ENCODE data around the gene NF1. TPM values are rescaled to one million over a fixed set of nuclear protein-coding genes. Genes with fewer than 3 reads are reported as not detected.

NF1 gene
- total RNA-seq, 1 donor from 2014 or later: 42.5 TPM

DNA sequence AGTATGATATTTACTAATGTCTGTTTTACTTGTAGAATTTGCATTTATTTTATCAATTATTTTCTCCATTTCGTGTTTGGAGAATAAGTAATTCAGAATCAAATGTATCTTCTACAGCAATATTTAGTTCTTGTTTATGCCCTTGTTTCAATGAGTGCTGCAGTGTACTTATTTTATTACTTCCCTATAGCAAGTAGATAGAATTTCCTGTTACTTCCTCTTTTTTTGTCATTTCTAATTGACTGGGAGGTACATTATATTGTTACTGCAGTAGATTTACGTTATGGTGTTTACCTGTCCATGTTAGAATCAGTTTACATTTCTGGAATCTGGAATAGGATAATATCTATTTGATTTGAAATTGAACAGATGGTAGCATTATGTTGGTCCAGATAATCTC, 131.1 kb downstream of the NF1 start:
- Histone ChIP-seq H3K36me3 (peaks cover 49% of the 10 kb centered on the region), H3K4me3 (no peak overlapping the region), H3K9me3 (replicated peaks) (no peaks in the 10 kb centered on the region), H3K4me1 (no peaks in the 10 kb centered on the region), H3K27ac (replicated peaks) (no peak overlapping the region), H3K27me3 (ENCODE audit: low read depth) (no peaks in the 10 kb centered on the region)
- no peak for DNase-seq
- TF ChIP-seq, protein P1, sequence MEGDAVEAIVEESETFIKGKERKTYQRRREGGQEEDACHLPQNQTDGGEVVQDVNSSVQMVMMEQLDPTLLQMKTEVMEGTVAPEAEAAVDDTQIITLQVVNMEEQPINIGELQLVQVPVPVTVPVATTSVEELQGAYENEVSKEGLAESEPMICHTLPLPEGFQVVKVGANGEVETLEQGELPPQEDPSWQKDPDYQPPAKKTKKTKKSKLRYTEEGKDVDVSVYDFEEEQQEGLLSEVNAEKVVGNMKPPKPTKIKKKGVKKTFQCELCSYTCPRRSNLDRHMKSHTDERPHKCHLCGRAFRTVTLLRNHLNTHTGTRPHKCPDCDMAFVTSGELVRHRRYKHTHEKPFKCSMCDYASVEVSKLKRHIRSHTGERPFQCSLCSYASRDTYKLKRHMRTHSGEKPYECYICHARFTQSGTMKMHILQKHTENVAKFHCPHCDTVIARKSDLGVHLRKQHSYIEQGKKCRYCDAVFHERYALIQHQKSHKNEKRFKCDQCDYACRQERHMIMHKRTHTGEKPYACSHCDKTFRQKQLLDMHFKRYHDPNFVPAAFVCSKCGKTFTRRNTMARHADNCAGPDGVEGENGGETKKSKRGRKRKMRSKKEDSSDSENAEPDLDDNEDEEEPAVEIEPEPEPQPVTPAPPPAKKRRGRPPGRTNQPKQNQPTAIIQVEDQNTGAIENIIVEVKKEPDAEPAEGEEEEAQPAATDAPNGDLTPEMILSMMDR (IDR thresholded peaks at IDR 0.05; ENCODE audit: borderline replicate concordance): no peak
- intact Hi-C loops (cut with micrococcal nuclease): no loop called here

DNA sequence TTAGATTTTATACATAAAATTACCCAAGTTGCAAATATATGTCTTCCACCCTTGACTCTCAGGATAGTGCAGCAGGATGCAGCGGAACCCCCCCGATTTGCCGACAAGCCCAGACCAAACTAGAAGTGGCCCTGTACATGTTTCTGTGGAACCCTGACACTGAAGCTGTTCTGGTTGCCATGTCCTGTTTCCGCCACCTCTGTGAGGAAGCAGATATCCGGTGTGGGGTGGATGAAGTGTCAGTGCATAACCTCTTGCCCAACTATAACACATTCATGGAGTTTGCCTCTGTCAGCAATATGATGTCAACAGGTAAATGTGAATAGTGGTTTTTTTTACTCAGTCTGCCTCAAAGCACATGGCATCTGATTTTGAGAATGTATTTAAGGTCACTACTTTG, 131.6 kb downstream of the NF1 start:
- Histone ChIP-seq H3K9me3 (replicated peaks) (no peaks in the 10 kb centered on the region), H3K4me3 (no peak overlapping the region), H3K36me3 (peaks cover 52% of the 10 kb centered on the region), H3K27me3 (ENCODE audit: low read depth) (no peaks in the 10 kb centered on the region), H3K4me1 (no peaks in the 10 kb centered on the region), H3K27ac (replicated peaks) (no peak overlapping the region)
- DNase-seq: no peak
- TF ChIP-seq, protein P1 (IDR thresholded peaks at IDR 0.05; ENCODE audit: borderline replicate concordance): no peak
- intact Hi-C loops (cut with micrococcal nuclease): no loop called here

DNA sequence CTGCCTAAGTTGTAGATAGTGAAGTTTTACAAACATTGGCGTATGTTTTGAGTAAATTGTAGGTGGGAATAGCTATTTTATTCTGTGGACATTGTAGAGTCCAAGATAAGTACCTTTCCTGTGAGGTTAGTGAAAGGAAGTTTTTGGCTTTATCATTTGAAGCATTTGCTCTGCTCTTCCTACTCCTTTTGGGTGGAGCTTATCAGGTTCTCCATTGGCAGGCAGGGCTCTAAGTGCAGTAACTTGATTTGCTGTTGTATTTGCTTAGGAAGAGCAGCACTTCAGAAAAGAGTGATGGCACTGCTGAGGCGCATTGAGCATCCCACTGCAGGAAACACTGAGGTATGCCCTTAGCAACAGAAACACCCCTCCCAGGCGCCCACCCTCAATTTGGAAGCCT, 132.2 kb downstream of the NF1 start:
- no peak for DNase-seq
- Histone ChIP-seq H3K27me3 (ENCODE audit: low read depth) (no peaks in the 10 kb centered on the region), H3K27ac (replicated peaks) (no peak overlapping the region), H3K36me3 (peaks cover 58% of the 10 kb centered on the region), H3K4me3 (no peak overlapping the region), H3K4me1 (no peaks in the 10 kb centered on the region), H3K9me3 (replicated peaks) (no peaks in the 10 kb centered on the region)
- TF ChIP-seq, protein P1 (IDR thresholded peaks at IDR 0.05; ENCODE audit: borderline replicate concordance): no peak
- intact Hi-C loops (cut with micrococcal nuclease): no loop called here

DNA sequence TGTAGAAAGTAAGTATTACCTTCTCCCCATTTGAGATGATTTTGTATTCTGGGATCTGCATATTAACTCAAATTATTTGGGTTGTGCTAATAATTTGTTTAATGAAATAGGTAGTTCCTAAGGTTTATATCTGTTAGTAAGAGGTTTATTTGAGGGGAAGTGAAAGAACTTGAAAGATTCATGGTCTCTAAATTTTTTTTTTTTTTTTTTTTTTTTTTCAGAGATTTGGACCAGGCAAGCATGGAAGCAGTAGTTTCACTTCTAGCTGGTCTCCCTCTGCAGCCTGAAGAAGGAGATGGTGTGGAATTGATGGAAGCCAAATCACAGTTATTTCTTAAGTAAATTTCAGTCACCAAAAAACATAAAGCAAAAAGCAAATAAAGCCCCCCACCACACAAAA, 137.1 kb downstream of the NF1 start:
- H3K9me3 ChIP-seq (replicated peaks): no peaks in the 10 kb centered on the region
- DNase-seq: no peak
- no peak overlapping the region for H3K27ac ChIP-seq (replicated peaks)
- no peaks in the 10 kb centered on the region for H3K4me1 ChIP-seq
- peaks cover 95% of the 10 kb centered on the region for H3K36me3 ChIP-seq
- no peaks in the 10 kb centered on the region for H3K27me3 ChIP-seq (ENCODE audit: low read depth)
- no peak overlapping the region for H3K4me3 ChIP-seq
- TF ChIP-seq, protein P1 (IDR thresholded peaks at IDR 0.05; ENCODE audit: borderline replicate concordance): no peak
- intact Hi-C loops (cut with micrococcal nuclease): no loop called here

DNA sequence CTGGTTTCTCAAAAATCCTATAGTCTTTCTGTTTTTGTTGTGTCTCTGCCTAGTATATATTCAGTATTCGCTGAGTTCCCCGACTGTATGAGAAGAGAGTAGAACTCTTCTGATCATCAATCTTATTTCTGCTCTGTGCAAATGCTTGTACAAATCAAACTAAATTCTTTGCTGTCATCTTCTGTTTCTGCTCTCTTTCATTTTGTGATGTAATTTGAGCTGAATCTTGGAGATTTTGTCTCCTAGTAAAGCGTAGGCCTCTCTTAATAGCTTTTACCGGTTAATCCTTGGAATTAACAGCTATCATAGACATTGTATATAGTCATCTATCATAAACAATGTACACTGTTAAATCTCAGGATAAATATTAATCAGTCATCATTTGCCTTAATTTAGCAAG, 140.3 kb downstream of the NF1 start:
- no peak overlapping the region for H3K27ac ChIP-seq (replicated peaks)
- peaks cover 87% of the 10 kb centered on the region for H3K36me3 ChIP-seq
- H3K4me3 ChIP-seq: no peak overlapping the region
- H3K9me3 ChIP-seq (replicated peaks): no peaks in the 10 kb centered on the region
- TF ChIP-seq, protein P1 (IDR thresholded peaks at IDR 0.05; ENCODE audit: borderline replicate concordance): no peak
- no peak for DNase-seq
- H3K4me1 ChIP-seq: peaks cover 7% of the 10 kb centered on the region
- no peaks in the 10 kb centered on the region for H3K27me3 ChIP-seq (ENCODE audit: low read depth)
- intact Hi-C loops (cut with micrococcal nuclease): no loop called here

DNA sequence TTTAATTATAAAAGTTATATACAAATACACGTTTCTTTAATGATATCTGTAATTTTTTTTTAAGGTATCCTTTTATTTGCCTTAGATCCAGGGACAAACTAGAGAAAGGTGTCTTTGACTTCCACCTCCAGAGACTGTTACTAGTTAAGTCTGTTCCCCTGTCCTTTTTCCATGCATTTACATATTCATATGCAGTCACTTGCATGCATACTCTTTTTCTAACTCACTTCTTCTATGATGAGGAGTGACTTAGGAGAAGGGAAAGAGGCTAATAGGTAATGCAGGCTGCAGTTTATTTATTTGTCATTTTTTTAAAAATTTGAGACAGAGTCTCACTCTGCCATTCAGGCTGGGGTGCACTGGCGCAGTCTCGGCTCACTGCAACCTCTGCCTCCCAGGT, 141.4 kb downstream of the NF1 start:
- intact Hi-C loops (cut with micrococcal nuclease): no loop called here

More for the DNA sequence above, 141.4 kb downstream of the NF1 start:
- Histone ChIP-seq H3K4me1 (peaks cover 7% of the 10 kb centered on the region), H3K4me3 (no peak overlapping the region), H3K27ac (replicated peaks) (no peak overlapping the region), H3K27me3 (ENCODE audit: low read depth) (no peaks in the 10 kb centered on the region), H3K36me3 (peaks cover 88% of the 10 kb centered on the region), H3K9me3 (replicated peaks) (peaks cover 5% of the 10 kb centered on the region)
- TF ChIP-seq, protein P1 (IDR thresholded peaks at IDR 0.05; ENCODE audit: borderline replicate concordance): no peak
- DNase-seq: no peak

All from left ventricle myocardium inferior (tissue), 1 donor.